DOHH2 (cell line): ENCODE measurements around the gene CEMIP.
"Not testable (repeated sequence)": the region's sequence is repeated elsewhere in the genome, so short reads cannot be mapped to it uniquely, and the experiment has no call there.

Source experiments
- CTCF ChIP-seq: fragments of 200-600 bp; sonication (generic); IDR thresholded peaks from one replicate; pipeline ENCODE4 v1.5.1; 2014; ENCODE audit warnings: antibody characterized with exemption, mild to moderate bottlenecking, low read depth, low read length; ENCODE audit not compliant: poor library complexity, severe bottlenecking
- EZH2phosphoT487 ChIP-seq: fragments of 200-600 bp; sonication (generic); IDR thresholded peaks from 2 replicates; pipeline ENCODE4 v1.6.1; 2017; ENCODE audit warnings: borderline replicate concordance, mild to moderate bottlenecking, antibody characterized with exemption, low read length, moderate library complexity, mixed read lengths

DNA sequence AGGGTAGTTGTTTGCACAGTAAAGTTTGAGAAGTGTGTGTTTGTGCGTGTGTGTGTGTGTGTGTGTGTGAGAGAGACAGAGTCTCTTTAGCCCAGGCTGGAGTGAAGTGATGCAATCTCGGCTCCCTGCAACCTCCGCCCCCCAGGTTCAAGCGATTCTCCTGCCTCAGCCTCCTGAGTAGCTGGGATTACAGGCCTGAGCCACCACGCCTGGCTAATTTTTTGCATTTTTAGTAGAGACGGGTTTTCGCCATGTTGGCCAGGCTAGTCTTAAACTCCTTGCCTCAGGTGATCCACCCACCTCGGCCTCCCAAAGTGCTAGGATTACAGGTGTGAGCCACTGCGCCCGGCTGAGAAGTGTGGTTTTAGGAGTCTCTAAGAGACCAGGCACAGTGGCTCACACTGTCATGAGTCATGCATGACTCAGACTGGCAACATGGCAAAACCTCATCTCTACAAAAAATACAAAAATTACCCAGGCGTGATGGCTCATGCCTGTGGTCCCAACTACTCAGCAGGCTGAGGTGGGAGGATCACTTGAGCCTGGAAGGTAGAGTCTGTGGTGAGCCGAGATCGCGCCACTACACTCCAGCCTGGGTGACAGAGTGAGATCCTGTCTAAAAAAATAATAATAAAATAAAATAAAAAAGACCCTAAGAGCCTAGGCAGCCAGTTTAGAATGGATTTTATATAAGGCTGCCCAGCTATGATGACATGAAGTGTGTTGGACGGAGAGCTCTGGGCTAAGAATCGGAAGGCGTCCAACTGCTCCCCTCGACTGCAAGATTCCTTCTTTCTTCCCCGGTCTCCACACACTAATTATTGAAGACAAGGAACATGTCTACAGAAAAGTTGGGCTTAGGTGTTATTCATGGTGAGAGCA, 176.6 kb downstream of the CEMIP start:
- TF ChIP-seq CTCF, EZH2phosphoT487: not testable (repeated sequence)
